ENCODE results near the gene PTPN11. TPM values are rescaled to one million over a fixed set of nuclear protein-coding genes. Genes with fewer than 3 reads are reported as not detected.
A peak's percentile ranks its signal among the peaks of the same experiment; 100 is the strongest.
"Not testable (repeated sequence)": the region's sequence is repeated elsewhere in the genome, so short reads cannot be mapped to it uniquely, and the experiment has no call there.

Gene PTPN11
- total RNA-seq, 1 donor from 2014 or later: 83.6 TPM

DNA sequence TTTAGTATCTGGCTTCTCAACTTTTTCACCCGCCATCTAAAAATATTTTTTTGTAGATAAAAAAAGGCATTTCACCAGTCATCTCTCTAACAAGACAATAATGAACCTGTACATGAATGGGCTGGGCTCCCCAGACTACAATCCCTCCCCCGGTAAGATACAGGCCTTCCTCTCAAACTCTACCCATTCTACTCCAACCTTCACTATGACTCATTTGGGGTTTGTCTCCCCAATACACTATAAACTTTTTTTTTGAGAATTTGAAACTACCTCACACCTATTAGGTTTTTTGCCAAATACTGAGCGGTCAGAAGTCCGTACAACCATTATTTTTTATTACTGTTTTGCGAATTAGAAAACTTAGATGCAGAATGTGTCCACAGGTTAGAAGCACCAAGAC is 10.1 kb upstream of the PTPN11 start:
- no peak for FAIRE-seq
- no peak for DNase-seq (ENCODE audit: low spot score in 2 of 2)

GRCh38 chr12:112409064-112409905 is 9.5 kb upstream of the PTPN11 start, which contains the start of gene RPL6:
Gene RPL6, minus strand, starts transcription at chr12:112409605. Its CDS starts 949 bp downstream, at chr12:112408656.
- DNase-seq (ENCODE audit: low spot score in 2 of 2) (peak; percentile 67 to 78), FAIRE-seq (no peak)

DNA sequence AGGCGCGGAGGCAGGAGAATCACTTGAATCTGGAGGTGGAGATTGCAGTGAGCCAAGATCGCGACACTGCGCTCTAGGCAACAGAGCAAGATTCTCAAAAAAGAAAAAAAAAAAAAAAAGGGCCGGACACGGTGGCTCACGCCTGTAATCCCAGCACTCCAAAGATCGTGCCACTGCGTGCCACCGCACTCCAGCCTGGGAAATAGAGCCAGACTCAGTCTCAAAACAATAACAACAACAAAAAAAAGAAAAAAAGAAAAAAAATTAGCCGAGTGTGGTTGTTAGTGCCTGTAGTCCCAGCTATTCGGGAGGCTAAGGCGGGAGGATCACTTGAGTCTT is 8.9 kb upstream of the PTPN11 start:
- FAIRE-seq: no peak
- no peak for DNase-seq (ENCODE audit: low spot score in 2 of 2)

DNA sequence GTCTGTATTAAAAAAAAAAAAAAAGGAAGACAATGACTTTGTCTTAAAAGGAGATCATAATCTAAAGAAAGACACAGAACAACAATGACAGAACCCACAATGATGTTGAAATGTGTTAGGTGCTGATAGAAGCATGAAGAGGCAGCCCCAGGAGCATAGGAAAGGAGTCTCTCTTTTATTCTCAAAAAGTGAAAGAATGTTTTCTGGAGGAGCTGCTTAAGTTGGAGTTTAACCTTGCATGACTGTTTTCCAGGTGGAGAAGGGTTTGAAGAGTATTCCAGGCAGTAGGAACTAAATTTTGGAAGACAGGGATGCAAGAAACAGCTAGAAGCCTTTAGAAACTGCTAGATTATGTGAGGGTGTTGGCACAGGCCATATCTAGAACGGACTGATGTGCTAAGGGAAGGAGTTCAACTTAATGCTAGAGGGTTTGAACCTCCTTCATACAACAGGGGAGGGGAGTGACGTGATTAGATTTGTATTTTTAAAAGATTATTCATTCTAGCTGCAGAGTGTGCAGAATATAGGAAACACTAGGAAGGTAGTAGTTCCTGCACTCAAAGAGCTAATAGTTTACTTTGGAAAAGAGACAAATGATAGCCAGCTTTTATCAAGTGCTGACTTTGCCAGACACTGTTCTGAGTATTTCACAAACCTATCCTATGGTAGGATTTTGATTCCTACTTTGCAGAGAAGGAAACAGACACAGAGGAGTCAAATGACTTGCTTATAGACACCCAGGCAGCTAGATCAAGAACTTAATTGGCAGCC is 4.7 kb upstream of the PTPN11 start:
- FAIRE-seq: no peak
- no peak for DNase-seq (ENCODE audit: low spot score in 2 of 2)

DNA sequence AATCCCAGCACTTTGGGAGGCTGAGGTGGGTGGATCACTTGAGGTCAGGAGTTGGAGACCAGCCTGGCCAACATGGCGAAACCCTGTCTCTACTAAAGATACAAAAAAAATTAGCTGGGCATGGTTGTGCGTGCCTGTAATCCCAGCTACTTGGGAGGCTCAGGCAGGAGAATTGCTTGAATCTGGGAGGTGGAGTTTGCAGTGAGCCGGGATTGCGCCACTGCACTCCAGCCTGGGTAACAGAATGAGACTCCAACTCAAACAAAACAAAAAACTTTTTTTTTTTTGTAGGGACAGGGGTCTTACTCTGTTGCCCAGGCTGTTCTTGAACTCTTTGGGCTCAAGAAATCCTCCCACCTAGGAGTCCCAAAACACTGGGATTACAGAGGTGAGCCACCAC is 3.3 kb upstream of the PTPN11 start:
- not testable (repeated sequence) for FAIRE-seq; DNase-seq (ENCODE audit: low spot score in 2 of 2)

GRCh38 chr12:112418273-112418607 is 507 bp upstream of the PTPN11 start:
- no peak for FAIRE-seq
- no peak for DNase-seq (ENCODE audit: low spot score in 2 of 2)

DNA sequence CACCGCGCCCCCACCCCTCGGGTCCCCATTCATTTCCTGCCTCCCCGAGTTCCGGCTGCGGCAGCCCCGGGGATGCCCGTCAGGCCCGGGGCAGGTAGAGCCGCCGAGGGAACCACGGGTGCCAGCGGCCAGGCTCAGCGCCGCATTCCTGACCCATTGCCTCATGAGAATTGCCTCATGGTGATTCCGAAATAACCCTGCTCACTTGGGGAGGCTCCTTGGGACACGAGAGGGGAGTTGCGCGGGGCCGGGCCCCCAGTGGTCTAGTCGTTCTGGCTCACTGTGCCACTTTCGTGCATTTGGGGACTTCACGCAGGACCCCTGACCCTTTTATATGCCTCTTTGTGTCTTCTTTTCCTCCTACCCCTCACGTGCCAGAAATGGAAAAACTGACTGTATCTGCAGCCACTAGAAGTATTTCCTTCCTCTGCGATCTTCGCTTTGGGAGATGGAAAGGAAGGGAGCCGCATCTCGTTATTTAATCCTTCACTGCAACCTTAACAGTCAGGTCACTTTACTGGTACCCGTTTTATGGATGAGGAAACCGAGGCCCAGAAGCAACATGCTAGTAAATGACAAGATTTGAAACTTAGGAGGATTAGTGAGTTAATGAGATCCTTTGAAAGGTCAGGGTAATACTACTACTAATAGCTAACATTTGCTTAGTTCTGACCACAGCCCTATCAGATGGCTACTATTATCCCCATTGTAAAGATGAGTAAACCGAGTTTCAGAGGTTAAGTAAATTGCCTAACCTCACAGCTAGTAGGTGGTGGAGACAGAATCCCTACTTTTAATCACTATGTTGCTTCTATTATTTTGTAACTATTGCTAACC is 768 bp downstream of the PTPN11 start:
- no peak for FAIRE-seq
- no peak for DNase-seq (ENCODE audit: low spot score in 2 of 2)

GRCh38 chr12:112420740-112421139 is 2.0 kb downstream of the PTPN11 start:
- no peak for FAIRE-seq

GRCh38 chr12:112421363-112421762 is 2.6 kb downstream of the PTPN11 start:
- DNase-seq (ENCODE audit: low spot score in 2 of 2) (no peak), FAIRE-seq (no peak)

More at GRCh38 chr12:112420740-112421139, 2.0 kb downstream of the PTPN11 start:
- DNase-seq (ENCODE audit: low spot score in 2 of 2): no peak

- FAIRE-seq (no peak), DNase-seq (ENCODE audit: low spot score in 2 of 2) (peak; percentile 20 to 36)
These were observed 3.8 kb downstream of the PTPN11 start for GRCh38 chr12:112422531-112422930.

- DNase-seq (ENCODE audit: low spot score in 2 of 2) (no peak), FAIRE-seq (no peak)
These were observed 5.4 kb downstream of the PTPN11 start for GRCh38 chr12:112424126-112424525.

DNA sequence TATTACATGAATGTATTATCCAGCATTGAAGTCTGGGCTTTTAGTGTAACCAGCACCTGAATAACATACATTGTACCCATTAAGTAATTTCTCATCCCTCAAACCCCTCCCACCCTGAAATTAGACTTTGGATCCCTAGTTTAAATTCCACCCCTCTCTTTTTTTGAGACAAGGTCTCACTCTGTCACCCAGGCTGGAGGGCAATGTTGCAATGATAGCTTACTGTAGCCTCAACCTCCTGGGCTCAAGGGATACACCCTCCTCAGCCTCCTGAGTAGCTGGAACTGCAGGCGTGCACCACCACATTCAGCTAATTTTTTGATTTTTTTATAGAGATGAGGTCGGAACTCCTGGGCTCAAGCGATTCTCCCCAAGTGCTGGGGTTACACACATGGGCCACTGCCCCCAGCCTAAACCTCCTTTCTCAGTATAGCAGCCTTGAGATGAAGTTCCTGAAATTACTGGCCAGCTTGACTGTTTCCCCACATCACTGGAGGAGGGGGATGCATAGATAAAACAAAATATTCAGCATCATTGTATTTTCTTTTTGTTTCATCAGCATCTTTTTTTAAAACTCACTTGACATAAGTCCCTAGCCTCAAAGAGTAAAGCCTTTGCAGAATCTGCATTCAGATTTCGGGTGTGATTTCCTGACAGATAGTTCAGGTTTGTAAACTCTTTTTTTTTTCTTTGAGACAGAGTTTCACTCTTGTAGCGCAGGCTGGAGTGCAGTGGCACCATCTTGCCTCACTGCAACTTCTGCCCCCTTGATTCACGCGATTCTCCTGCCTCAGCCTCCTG is 7.0 kb downstream of the PTPN11 start:
- no peak for FAIRE-seq
- no peak for DNase-seq (ENCODE audit: low spot score in 2 of 2)

DNA sequence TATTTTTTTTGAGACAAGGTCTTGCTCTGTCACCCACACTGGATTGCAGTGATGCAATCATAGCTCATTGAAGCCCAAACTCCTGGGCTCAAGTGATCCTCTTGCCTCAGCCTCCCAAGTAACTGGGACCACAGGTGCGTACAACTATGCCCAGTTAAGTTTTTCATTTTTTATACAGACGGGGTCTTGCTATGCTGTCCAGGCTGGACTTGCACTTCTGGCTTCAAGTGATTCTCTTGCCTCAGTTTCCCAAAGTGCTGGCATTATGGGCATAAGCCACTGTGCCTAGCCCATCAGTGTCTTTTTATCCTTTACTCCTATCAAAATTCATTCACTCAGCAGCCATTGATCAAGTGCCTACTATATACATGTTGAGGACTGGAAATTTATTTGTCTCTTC is 9.0 kb downstream of the PTPN11 start:
- no peak for FAIRE-seq
- no peak for DNase-seq (ENCODE audit: low spot score in 2 of 2)

GRCh38 chr12:112430929-112431328 is 12.2 kb downstream of the PTPN11 start:
- FAIRE-seq (no peak), DNase-seq (ENCODE audit: low spot score in 2 of 2) (no peak)

DNA sequence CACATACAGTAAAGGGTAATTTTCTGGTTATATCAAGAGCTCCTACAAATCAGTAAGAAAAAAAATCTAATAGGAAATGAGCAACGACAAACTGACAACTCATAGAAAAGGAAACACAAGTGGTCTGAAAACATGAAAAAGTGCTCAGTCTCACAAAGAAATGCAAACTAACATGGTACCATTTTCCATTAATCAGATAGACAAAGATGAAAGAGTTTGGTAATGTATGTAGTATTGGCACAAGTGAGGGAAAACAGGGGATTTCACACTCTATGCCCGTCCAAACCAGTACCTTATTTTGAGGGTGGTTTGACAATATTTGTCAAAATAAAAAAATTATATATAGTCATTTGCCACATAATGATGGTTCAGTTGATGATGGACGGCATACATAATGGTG is 13.2 kb downstream of the PTPN11 start:
- FAIRE-seq: no peak
- DNase-seq (ENCODE audit: low spot score in 2 of 2): no peak

- no peak for DNase-seq (ENCODE audit: low spot score in 2 of 2)
- no peak for FAIRE-seq
These were observed 14.8 kb downstream of the PTPN11 start for GRCh38 chr12:112433551-112433950.

DNA sequence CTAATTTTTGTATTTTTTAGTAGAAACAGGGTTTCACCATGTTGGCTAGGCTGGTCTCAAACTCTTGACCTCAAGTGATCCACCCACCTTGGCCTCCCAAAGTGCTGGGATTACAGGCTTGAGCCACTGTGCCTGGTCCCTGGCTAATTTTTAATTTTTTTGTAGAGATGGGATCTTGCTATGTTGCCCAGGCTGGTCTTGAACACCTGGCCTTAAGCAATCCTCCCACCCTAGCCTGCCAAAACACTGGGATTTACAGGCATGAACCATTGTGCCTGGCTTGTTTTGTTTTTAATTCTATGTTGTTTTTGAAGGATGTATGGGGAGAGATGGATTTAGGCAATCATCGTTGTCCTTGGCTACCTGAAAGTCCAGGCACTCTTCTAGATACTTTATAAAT is 19.9 kb downstream of the PTPN11 start:
- not testable (repeated sequence) for DNase-seq (ENCODE audit: low spot score in 2 of 2); FAIRE-seq

GRCh38 chr12:112439769-112440168 is 21.0 kb downstream of the PTPN11 start:
- FAIRE-seq (no peak), DNase-seq (ENCODE audit: low spot score in 2 of 2) (no peak)

- DNase-seq (ENCODE audit: low spot score in 2 of 2); FAIRE-seq: not testable (repeated sequence)
These were observed 21.9 kb downstream of the PTPN11 start for GRCh38 chr12:112440653-112441052.

- FAIRE-seq: no peak
- no peak for DNase-seq (ENCODE audit: low spot score in 2 of 2)
These were observed 25.2 kb downstream of the PTPN11 start for GRCh38 chr12:112443916-112444315.
